Measurements from ENCODE around the gene ZNF292.

DNA sequence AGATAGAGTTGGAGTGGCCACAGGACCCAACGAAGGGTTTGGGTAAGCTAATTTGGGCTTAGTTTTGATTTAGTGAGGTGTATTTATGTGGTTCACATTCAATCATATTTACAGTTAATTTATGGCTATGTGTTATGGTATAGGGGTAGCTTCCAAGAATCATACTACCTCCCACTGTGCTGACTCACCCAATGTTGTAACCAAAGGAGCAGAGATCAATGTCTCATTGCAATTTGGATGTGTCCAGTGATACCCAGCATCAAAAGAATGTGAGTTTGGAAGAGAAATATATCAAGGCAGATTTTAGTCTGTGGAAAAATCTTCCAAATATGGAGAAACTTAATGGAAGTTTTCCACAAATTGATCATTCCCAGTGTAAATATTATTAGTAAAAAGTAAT lies 141.8 kb downstream of the ZNF292 start:
- TF ChIP-seq CTCF (IDR thresholded peaks at IDR 0.05) (no peak), EZH2 (IDR thresholded peaks at IDR 0.05; ENCODE audit: borderline replicate concordance, insufficient read depth, low read depth, low read length, poor library complexity, severe bottlenecking) (no peak)

Data from B cell (primary cell).